Hematopoietic multipotent progenitor cell treated with erythropoietin and hydrocortisone succinate and interleukin-3 and kit ligand, for 8 days (in vitro differentiated cells): ENCODE measurements around the gene PRKAB2.
"Not testable (repeated sequence)": the region's sequence is repeated elsewhere in the genome, so short reads cannot be mapped to it uniquely, and the experiment has no call there.

Source experiments
- DNase-seq: peaks from one replicate; pipeline ENCODE4 v3.0.0-alpha.2; 2015

Gene PRKAB2

GRCh38 chr1:147109041-147109440, 63.2 kb downstream of the PRKAB2 start:
- no peak for DNase-seq

- not testable (repeated sequence) for DNase-seq
Observed at GRCh38 chr1:147106407-147106881, 65.8 kb downstream of the PRKAB2 start.

GRCh38 chr1:147105909-147106308, 66.4 kb downstream of the PRKAB2 start:
- DNase-seq, result no peak
